Measurements from ENCODE around the gene CCDC110. TPM values are rescaled to one million over a fixed set of nuclear protein-coding genes. Genes with fewer than 3 reads are reported as not detected.
A peak's percentile ranks its signal among the peaks of the same experiment; 100 is the strongest.

Gene CCDC110
- total RNA-seq, 1 experiment from 2014 or later: 2.1 TPM

- Mint-ChIP-seq H3K9me3 (no peaks in the 10 kb centered on the region), H3K4me1 (peaks cover 10% of the 10 kb centered on the region), H3K27ac (peak overlapping the region; percentile 82; the same call in 1 of the 2 replicates), H3K4me3 (peak overlapping the region; percentile 42), H3K36me3 (no peaks in the 10 kb centered on the region), H3K27me3 (ENCODE audit: low read depth) (no peaks in the 10 kb centered on the region)
- no peak for DNase-seq (ENCODE audit: low spot score)
- ChIA-PET CTCF (interaction anchor here (2.3 kb wide), 1 partner anchor 31 kb away, joined by 11 read pairs; the partner anchor contains the start of genes ANKRD37 and LRP2BP), POLR2A (no interaction called here)
- TF ChIP-seq ZNF121 (CRISPR knock-in tag; IDR thresholded peaks at IDR 0.05): no peak
- TF ChIP-seq SMAD3 (CRISPR knock-in tag; IDR thresholded peaks at IDR 0.05; ENCODE audit: borderline replicate concordance): no peak
- TF ChIP-seq USF2 (CRISPR knock-in tag; IDR thresholded peaks at IDR 0.05): no peak
- TF ChIP-seq AR (CRISPR knock-in tag; IDR thresholded peaks at IDR 0.05): no peak
- TF ChIP-seq ZNF512 (CRISPR knock-in tag; IDR thresholded peaks at IDR 0.05; ENCODE audit: borderline replicate concordance): no peak
- no peak for TF ChIP-seq ZNF232 (CRISPR knock-in tag; IDR thresholded peaks at IDR 0.05)
- TF ChIP-seq ZNF263 (CRISPR knock-in tag; IDR thresholded peaks at IDR 0.05; ENCODE audit: low read depth): no peak
- no peak for TF ChIP-seq PRDM15 (CRISPR knock-in tag; IDR thresholded peaks at IDR 0.05)
- TF ChIP-seq MAX (CRISPR knock-in tag; IDR thresholded peaks at IDR 0.05): no peak
- no peak for TF ChIP-seq USF1 (CRISPR knock-in tag; IDR thresholded peaks at IDR 0.05)
- TF ChIP-seq ZNF423 (CRISPR knock-in tag; IDR thresholded peaks at IDR 0.05): no peak
- no peak for TF ChIP-seq CDX4 (CRISPR knock-in tag; IDR thresholded peaks at IDR 0.05; ENCODE audit: borderline replicate concordance)
- TF ChIP-seq HMGXB4 (CRISPR knock-in tag; IDR thresholded peaks at IDR 0.05): no peak
- TF ChIP-seq ETV6 (CRISPR knock-in tag; IDR thresholded peaks at IDR 0.05): no peak
- no peak for ATAC-seq
Observed at GRCh38 chr4:185426960-185427688, 44.4 kb downstream of the CCDC110 start.
